Brain microvascular endothelial cell (primary cell): ENCODE measurements around the gene LMNA.
A peak's percentile ranks its signal among the peaks of the same experiment; 100 is the strongest.

Experiments used
- DNase-seq: peaks from one replicate; pipeline ENCODE4 v3.0.0-alpha.2; 2020
- H3K27ac ChIP-seq: fragments of 250-450 bp; sonication (Bioruptor Pico); 2 replicates; pipeline ENCODE4 v1.5.1; 2020; ENCODE audit warnings: mild to moderate bottlenecking, moderate library complexity
- H3K27me3 ChIP-seq: fragments of 250-450 bp; sonication (Bioruptor Pico); replicated peaks from 2 replicates; pipeline ENCODE4 v1.5.1; 2020; ENCODE audit warnings: mild to moderate bottlenecking
- H3K36me3 ChIP-seq: fragments of 250-450 bp; sonication (Bioruptor Pico); replicated peaks from 2 replicates; pipeline ENCODE4 v1.5.1; 2020; ENCODE audit warnings: mild to moderate bottlenecking
- H3K4me3 ChIP-seq: 2 replicates; pipeline ENCODE4 v1.5.1; 2011; ENCODE audit warnings: low read depth, mild to moderate bottlenecking, control low read depth, low read length, moderate library complexity
- in situ Hi-C: cut with HindIII; loops from 2 replicates; pipeline ENCODE4 v1.10.0; 2017; ENCODE audit warnings: low sequenced_read_pairs, low pct_ligation_motif_present
- TF ChIP-seq, protein P1 (sequence below): IDR thresholded peaks from 2 replicates; pipeline ENCODE4 v1.5.1; 2011; ENCODE audit warnings: low read depth, mild to moderate bottlenecking, moderate library complexity, low read length, control low read depth, inconsistent platforms; ENCODE audit errors: missing control alignments

Gene LMNA

DNA sequence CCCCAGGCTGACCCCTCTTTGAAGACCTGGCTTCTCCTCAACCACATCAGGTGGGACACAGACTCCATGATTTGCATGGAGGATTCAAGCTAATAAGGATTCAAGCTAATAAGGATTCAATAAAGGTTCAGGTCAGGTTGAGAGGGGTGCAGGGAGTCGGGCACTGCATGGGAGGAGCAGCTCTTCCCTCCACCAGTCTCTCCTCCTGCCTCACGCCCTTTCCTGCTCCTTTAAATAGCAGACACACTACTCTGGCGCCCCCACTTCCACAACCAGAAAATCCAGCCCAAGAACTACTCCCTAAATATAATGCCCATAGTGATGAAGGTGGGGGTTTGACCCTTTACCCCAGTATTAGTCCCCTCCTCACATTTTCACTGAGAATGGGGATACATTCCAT, 39.3 kb upstream of the LMNA start:
- peaks cover 12% of the 10 kb centered on the region for H3K36me3 ChIP-seq
- no peak overlapping the region for H3K27ac ChIP-seq
- in situ Hi-C loops = no loop called here
- H3K4me3 ChIP-seq = no peak overlapping the region
- TF ChIP-seq, protein P1, sequence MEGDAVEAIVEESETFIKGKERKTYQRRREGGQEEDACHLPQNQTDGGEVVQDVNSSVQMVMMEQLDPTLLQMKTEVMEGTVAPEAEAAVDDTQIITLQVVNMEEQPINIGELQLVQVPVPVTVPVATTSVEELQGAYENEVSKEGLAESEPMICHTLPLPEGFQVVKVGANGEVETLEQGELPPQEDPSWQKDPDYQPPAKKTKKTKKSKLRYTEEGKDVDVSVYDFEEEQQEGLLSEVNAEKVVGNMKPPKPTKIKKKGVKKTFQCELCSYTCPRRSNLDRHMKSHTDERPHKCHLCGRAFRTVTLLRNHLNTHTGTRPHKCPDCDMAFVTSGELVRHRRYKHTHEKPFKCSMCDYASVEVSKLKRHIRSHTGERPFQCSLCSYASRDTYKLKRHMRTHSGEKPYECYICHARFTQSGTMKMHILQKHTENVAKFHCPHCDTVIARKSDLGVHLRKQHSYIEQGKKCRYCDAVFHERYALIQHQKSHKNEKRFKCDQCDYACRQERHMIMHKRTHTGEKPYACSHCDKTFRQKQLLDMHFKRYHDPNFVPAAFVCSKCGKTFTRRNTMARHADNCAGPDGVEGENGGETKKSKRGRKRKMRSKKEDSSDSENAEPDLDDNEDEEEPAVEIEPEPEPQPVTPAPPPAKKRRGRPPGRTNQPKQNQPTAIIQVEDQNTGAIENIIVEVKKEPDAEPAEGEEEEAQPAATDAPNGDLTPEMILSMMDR = peak; percentile 14
- no peak for DNase-seq
- H3K27me3 ChIP-seq = no peaks in the 10 kb centered on the region

DNA sequence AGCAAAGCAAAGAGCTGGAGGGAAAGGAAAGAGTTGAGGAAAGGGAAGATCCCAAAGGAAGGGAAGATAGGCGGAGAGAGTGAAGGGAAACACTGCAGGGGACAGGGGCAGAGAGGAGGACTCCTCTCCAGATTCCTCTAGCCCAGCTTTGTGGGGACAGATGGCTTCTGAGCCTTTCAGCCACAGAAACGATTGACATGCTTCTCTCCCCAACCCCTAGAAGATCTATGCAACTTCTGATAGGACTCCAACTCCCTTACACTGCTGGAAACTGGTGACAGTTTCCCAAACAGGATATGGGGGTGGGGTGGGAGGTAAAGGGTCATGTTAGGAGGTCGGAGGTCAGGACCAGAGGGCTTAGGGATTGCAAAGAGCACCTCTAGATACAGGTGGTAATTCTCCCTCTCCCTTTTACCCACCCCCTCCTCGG, 38.7 kb upstream of the LMNA start:
- H3K27ac ChIP-seq = no peak overlapping the region
- peaks cover 12% of the 10 kb centered on the region for H3K36me3 ChIP-seq
- TF ChIP-seq, protein P1 = no peak
- in situ Hi-C loops = no loop called here
- no peaks in the 10 kb centered on the region for H3K27me3 ChIP-seq
- H3K4me3 ChIP-seq = no peak overlapping the region
- no peak for DNase-seq

DNA sequence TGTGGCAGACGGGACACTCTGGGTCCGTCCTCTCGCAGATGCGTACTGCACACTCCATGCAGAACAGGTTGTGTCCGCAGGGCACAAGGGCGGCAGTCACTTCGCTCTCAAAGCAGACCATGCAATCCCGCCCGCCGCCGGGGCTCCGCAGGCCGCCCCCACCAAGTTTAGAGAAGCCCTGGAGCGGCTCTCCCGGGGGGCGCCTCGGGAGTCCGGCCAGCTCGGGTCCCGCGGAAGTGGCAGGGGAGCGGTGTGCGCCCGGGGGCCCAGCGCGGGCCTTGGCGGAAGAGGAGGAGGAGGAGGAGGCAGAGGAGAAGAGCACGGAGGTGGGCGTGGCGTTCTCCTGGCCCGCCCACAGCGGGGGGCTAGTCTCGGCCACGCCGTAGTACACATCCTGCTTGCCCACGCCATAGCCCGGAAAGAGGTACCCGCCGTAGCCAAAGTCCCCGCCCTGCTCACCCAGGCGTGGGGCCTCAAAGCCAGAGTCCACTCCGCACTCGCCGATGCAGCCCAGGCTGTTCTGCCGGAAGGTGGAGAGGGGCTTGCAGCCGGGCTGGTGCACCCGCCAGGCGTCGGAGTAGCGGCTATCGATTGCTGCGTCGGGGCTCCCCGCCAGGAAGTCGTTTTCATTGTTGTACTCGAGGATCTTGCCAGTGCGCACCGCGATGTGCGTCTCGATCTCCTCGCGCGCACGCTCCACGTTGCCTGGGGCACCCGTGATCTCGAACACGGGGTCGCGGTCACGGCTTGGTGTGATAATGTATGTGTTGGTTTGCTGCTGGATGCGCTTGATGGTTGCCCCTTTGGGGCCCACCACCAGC, 37.7 kb upstream of the LMNA start:
- no peak for DNase-seq
- TF ChIP-seq, protein P1 = no peak
- peak overlapping the region; percentile 20 for H3K4me3 ChIP-seq
- in situ Hi-C loops = no loop called here
- H3K27me3 ChIP-seq = no peaks in the 10 kb centered on the region
- H3K36me3 ChIP-seq = peaks cover 12% of the 10 kb centered on the region
- no peak overlapping the region for H3K27ac ChIP-seq

DNA sequence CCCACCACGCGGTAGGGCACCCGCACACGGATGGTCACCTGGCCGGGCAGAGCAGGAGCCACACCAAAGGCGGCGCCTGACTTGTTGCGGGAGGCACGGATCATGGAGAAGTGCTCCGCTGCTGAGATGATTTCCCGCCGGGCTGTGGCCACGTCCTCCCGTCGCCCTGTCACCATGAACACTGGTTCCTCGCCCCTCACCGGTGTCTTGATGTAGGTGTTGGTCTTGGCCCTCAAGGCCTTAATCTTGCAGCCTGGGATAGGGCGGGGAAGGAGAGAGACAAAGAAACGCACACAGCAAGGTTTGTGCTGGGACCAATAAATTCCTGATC, 37.1 kb upstream of the LMNA start:
- no peaks in the 10 kb centered on the region for H3K27me3 ChIP-seq
- TF ChIP-seq, protein P1 = no peak
- H3K4me3 ChIP-seq = no peak overlapping the region

DNA sequence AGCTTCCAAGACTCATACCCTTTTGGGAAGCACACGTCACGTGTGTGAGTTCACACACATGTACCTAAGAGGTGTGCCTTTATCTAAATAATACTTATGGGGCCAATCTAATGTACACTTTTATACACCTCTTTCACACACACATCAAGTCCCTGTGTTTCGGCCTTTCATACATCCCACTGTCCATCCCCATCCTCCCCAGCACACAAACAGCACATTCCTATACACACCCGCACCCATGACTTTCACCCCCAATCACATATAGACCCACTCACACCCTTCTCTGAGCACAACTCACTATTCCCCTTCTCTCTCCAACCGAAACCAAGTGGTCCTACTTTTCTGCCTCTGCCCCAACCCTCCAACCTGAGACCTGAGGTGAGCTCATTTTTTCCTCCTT, 35.8 kb upstream of the LMNA start:
- Histone ChIP-seq H3K27me3 (no peaks in the 10 kb centered on the region), H3K4me3 (no peak overlapping the region), H3K27ac (no peak overlapping the region), H3K36me3 (peaks cover 12% of the 10 kb centered on the region)
- DNase-seq = no peak
- in situ Hi-C loops = no loop called here
- TF ChIP-seq, protein P1 = no peak

More for the DNA sequence above, 37.1 kb upstream of the LMNA start:
- Histone ChIP-seq H3K27ac (no peak overlapping the region), H3K36me3 (peaks cover 12% of the 10 kb centered on the region)
- DNase-seq = no peak
- in situ Hi-C loops = no loop called here

DNA sequence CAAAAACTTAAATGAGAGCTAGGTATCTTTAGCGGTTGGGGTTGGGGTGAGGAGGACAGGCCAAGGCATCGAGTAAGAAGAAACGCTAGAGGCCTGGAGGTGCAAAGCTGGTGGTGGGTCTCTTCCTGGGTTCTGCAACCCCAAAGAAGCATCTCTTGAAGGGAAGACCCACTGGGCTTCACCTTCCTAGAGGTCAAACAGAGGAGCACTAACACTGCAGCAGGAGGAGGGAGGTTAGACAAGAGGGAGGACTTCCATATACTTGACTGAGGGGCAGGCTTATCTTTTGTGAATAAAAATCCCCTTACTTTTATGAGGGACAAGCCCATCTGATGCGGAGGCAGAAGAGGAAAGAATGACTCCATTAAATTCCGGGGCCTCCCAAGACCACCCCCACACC, 34.7 kb upstream of the LMNA start:
- TF ChIP-seq, protein P1 = no peak
- in situ Hi-C loops = no loop called here
- no peak overlapping the region for H3K27ac ChIP-seq
- peaks cover 12% of the 10 kb centered on the region for H3K36me3 ChIP-seq
- no peaks in the 10 kb centered on the region for H3K27me3 ChIP-seq
- peak overlapping the region; percentile 80 for H3K4me3 ChIP-seq
- no peak for DNase-seq
